B cell (primary cell): Measurements from ENCODE around the gene ARHGAP33.

Experiments
- CTCF ChIP-seq: fragments of 200-600 bp; IDR thresholded peaks from one replicate; pipeline ENCODE4 v1.8.0; 2022; ENCODE audit warnings: antibody characterized with exemption, mild to moderate bottlenecking
- EZH2 ChIP-seq: IDR thresholded peaks from 2 replicates; pipeline ENCODE4 v1.6.1; 2012; ENCODE audit warnings: borderline replicate concordance, low read depth, mild to moderate bottlenecking, moderate library complexity, low read length; ENCODE audit not compliant: insufficient read depth, poor library complexity, severe bottlenecking

- no peak for TF ChIP-seq CTCF
- no peak for TF ChIP-seq EZH2
Measured at GRCh38 chr19:35774274-35775045, 904 bp upstream of the ARHGAP33 start.
